GM12873 (cell line): ENCODE data around the gene GPN2.

ENCODE experiments used
- TF ChIP-seq, protein P1 (sequence below): IDR thresholded peaks from 2 replicates; pipeline ENCODE4 v1.5.1; 2012; ENCODE audit warnings: low read depth, mild to moderate bottlenecking, moderate library complexity, low read length, control low read depth; ENCODE audit not compliant: insufficient read depth; ENCODE audit errors: missing control alignments

Gene GPN2

DNA sequence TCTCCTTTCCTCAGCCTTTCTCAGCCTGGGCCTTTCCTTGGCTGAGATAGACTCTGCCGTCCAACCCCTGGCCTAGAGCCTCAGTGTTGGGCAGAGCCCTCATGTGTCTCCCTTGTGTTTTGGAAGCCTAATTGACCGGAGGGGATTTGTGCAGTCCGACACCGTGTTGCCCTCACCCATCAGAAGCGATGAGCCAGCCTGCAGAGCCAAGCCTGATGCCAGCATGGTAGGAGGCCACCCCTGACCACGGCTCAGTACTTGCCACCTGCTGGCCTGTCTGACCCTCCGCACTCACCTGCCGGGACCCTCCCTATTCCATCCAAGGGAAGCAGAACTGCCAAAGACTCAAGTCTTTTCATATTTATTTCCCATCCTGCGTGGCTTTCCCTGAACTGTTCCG, 36.5 kb downstream of the GPN2 start:
- TF ChIP-seq, protein P1, sequence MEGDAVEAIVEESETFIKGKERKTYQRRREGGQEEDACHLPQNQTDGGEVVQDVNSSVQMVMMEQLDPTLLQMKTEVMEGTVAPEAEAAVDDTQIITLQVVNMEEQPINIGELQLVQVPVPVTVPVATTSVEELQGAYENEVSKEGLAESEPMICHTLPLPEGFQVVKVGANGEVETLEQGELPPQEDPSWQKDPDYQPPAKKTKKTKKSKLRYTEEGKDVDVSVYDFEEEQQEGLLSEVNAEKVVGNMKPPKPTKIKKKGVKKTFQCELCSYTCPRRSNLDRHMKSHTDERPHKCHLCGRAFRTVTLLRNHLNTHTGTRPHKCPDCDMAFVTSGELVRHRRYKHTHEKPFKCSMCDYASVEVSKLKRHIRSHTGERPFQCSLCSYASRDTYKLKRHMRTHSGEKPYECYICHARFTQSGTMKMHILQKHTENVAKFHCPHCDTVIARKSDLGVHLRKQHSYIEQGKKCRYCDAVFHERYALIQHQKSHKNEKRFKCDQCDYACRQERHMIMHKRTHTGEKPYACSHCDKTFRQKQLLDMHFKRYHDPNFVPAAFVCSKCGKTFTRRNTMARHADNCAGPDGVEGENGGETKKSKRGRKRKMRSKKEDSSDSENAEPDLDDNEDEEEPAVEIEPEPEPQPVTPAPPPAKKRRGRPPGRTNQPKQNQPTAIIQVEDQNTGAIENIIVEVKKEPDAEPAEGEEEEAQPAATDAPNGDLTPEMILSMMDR: no peak

DNA sequence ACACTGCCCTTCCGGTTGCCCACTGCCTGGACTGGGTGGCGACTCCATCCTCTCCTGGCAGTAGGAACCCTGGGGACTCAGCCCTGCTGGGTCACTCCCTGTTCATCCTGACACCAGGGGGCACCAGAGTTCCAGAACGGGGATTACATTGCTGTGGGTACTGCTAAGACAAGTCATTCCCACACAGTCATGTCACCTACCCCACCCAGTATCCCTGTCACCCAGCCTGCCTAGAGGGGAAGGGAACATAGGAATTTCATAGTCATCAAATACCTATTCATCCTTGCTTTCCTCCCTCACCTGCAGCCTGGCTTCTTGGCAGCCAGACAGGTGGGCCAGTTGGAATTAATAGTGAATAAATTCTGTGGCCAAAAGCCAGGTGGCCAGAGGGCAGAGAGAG, 36.9 kb downstream of the GPN2 start:
- TF ChIP-seq, protein P1: peak; percentile 85

DNA sequence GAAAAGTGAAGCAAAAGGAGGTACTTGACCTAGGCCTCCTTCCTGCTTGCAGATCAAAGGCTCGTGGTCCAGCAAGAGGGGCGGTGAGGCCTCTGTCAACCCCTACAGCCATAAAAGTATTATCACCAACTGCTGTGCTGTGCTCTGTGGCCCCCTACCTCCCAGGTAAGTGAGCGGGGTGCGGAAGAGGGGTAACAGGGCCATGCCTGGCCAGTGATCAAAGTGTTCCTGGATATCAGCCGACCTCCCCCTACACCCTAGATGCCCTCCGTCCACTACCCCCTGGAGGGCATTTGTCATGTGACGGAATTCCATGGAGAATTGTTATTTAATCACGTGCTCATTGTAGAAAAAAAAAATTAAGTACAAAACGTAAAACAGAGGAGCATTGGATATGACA, 37.4 kb downstream of the GPN2 start:
- TF ChIP-seq, protein P1: no peak

DNA sequence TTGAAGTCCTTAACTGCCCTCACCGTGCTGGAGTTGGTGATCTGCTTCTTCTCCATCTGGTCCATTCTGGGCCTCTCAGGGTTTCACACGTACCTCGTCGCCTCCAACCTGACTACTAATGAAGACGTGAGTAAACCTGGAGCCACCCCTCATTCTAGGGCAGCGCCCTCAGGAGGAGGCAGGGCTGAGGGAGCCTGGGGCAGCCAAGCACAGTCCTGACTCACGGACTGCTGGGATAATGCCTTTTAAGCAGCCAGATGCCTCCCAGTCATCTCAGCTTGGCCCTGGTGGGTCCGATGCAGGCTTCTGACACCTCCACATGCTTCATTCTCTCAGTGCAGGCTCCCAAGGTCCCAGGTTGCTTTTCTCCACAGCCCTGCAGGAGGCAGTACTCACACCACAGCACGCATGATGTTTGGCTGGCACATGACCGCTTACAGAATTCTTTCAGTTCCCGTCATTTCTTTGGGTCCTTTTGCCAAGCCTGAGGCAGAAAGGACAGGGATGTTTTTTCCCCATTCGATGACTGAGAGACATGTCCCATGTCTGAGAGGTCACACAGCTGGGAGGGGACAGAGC, 38.9 kb downstream of the GPN2 start:
- TF ChIP-seq, protein P1: peak; percentile 16

DNA sequence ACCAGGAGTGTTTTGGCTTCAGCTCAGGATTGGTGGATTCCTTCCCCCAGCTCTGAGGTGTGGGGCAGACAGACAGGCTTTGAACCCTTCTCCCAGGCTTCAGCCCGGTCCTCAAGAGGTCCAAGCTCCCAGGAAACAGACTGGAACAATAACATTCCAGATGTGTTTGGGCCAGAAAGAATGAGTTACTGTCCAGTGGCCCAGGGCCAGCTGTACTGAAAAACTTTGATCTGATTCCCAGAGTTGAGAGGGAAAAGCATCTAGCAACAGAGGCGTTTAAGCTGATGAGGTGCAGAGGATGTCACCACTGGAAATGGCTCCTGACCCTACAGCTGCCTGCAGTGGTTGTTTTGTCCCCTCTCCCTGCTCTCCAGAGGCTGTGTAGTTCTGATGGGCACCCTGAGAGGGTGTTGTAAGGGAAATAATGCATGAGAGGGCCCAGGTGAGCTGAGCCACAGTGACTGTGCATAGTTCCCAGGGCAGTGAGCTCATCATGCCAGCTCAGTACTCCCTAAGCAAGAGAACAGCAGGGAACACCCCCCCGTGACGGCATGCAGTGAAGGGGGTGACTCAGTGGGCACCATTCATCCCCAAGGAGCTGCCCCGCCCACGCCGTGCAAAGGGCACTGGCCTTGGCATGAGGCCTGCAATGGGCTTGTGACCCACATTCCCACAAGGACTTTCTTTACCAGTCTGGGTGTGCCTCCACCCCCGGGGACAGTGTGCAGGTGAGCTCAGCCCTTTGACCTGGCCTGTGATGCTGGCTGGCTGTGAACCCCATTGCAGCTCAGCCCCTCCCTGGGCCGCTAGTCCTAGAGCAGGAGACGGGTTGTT, 40.9 kb downstream of the GPN2 start:
- TF ChIP-seq, protein P1: no peak

DNA sequence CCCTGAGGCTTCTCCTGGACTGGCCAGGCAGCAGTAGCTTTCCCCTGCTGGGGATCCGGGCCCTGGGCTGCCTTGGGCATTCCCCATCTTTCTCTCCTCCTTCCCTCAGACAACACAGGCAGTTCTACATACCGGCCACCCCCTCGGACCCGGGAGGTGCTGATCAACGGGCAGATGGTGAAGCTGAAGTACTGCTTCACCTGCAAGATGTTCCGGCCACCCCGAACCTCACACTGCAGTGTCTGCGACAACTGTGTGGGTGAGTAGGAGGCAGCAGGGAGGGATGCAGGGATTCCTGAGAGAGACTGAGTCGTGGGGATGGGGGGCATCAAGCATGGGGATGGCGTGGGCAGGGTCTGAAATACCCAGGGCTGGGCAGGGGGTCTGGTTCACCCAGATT, 41.6 kb downstream of the GPN2 start:
- TF ChIP-seq, protein P1: no peak

DNA sequence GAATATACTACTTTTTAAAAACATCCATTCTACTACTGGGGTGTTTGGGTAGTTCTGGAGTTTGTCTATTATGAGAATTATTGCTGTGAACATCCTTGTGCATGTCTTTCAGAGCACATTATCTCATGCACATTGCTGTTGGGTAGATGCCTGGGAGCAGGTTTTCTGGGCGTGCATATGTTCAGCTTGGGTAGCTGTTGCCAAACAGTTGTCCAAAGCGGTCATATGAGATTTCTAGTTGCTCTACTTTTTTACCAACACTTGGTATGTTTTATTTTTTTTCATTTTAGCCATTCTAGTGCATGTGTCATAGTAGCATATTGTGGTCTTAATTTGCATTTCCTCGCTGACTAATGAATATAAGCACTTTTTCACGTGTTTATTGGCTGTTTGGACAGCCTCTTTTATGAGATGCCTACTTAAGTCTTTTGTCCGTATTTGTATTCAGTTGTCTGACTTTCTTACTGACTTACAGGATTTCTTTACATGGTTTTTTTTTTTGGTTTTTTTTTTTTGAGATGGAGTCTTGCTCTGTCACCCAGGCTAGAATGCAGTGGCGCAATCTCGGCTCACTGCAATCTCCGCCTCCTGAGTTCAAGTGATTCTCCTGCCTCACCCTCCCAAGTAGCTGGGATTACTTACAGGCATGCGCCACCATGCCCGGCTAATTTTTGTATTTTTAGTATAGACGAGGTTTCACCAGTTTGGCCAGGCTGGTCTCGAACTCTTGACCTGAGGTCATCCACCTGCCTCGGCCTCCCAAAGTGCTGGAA, 45.5 kb downstream of the GPN2 start:
- TF ChIP-seq, protein P1: no peak
